GM23338 (cell line): ENCODE results near the gene ATF1. TPM values are rescaled to one million over a fixed set of nuclear protein-coding genes. Genes with fewer than 3 reads are reported as not detected.

Experiments
- ATAC-seq: fragments of 200-7000 bp; cut with Tn5 transposase; 3 replicates; pipeline ENCODE4 v1.9.1; 2020
- DNase-seq: peaks from one replicate; pipeline ENCODE4 v3.0.0-alpha.2; 2015; ENCODE audit warnings: low spot score
- H2AFZ ChIP-seq: fragments of 200-600 bp; sonication (generic); 2 replicates; pipeline ENCODE4 v1.8.0; 2016; ENCODE audit warnings: antibody characterized with exemption, mild to moderate bottlenecking, moderate library complexity
- H3F3A ChIP-seq: fragments of 200-600 bp; sonication (generic); replicated peaks from 2 replicates; pipeline ENCODE4 v1.8.0; 2017; ENCODE audit warnings: antibody characterized with exemption, mixed run types, low read depth
- H3K27ac ChIP-seq: fragments of 200-600 bp; sonication (generic); 2 replicates; pipeline ENCODE4 v1.6.1; 2016; ENCODE audit warnings: low read depth
- H3K27me3 ChIP-seq: fragments of 200-600 bp; sonication (generic); 2 replicates; pipeline ENCODE4 v1.8.0; 2016; ENCODE audit warnings: mild to moderate bottlenecking, mixed run types, moderate library complexity; ENCODE audit not compliant: insufficient read depth
- H3K36me3 ChIP-seq: fragments of 200-600 bp; sonication (generic); 2 replicates; pipeline ENCODE4 v1.8.0; 2016; ENCODE audit warnings: mild to moderate bottlenecking; ENCODE audit not compliant: insufficient read depth
- H3K4me1 ChIP-seq: fragments of 200-600 bp; sonication (generic); 2 replicates; pipeline ENCODE4 v1.8.0; 2016; ENCODE audit warnings: mild to moderate bottlenecking, moderate library complexity; ENCODE audit not compliant: insufficient read depth
- H3K4me2 ChIP-seq: fragments of 200-600 bp; sonication (generic); 2 replicates; pipeline ENCODE4 v1.7.1; 2017; ENCODE audit warnings: mixed run types
- H3K4me3 ChIP-seq: fragments of 200-600 bp; sonication (generic); 2 replicates; pipeline ENCODE4 v1.6.1; 2016; ENCODE audit warnings: mixed run types
- H3K79me2 ChIP-seq: fragments of 200-600 bp; sonication (generic); replicated peaks from 2 replicates; pipeline ENCODE4 v1.8.0; 2017; ENCODE audit warnings: mild to moderate bottlenecking; ENCODE audit not compliant: insufficient read depth
- H3K9me2 ChIP-seq: fragments of 200-600 bp; sonication (generic); 2 replicates; pipeline ENCODE4 v1.8.0; 2017; ENCODE audit not compliant: insufficient read depth
- H4K20me1 ChIP-seq: fragments of 200-600 bp; sonication (generic); replicated peaks from 2 replicates; pipeline ENCODE4 v1.8.0; 2017; ENCODE audit warnings: mild to moderate bottlenecking; ENCODE audit not compliant: insufficient read depth
- H3K27ac Mint-ChIP-seq: 2 replicates; pipeline ENCODE4 v1.8.0; 2020; ENCODE audit warnings: inconsistent platforms, mild to moderate bottlenecking, moderate library complexity, mixed read lengths
- H3K27me3 Mint-ChIP-seq: 3 replicates; pipeline ENCODE4 v1.8.0; 2022; ENCODE audit warnings: low read depth, mild to moderate bottlenecking, moderate library complexity, mixed read lengths, inconsistent platforms; ENCODE audit not compliant: insufficient read depth, poor library complexity
- H3K36me3 Mint-ChIP-seq: 3 replicates; pipeline ENCODE4 v1.8.0; 2021; ENCODE audit warnings: low read depth, mild to moderate bottlenecking, inconsistent platforms, moderate library complexity, mixed read lengths
- H3K4me1 Mint-ChIP-seq: 3 replicates; pipeline ENCODE4 v1.8.0; 2020; ENCODE audit warnings: mild to moderate bottlenecking, inconsistent platforms, mixed read lengths
- H3K4me3 Mint-ChIP-seq: 3 replicates; pipeline ENCODE4 v1.8.0; 2021; ENCODE audit warnings: moderate library complexity, mild to moderate bottlenecking, inconsistent platforms, mixed read lengths
- H3K9me3 Mint-ChIP-seq: 3 replicates; pipeline ENCODE4 v1.8.0; 2020; ENCODE audit warnings: moderate library complexity, mild to moderate bottlenecking, inconsistent platforms, mixed read lengths
- CTCF ChIP-seq, 2 experiments: fragments of 200-600 bp in 1 of 2; sonication (generic) in 1 of 2; conservative IDR thresholded peaks; 2 replicates each; pipeline versions ENCODE4 v1.5.1 to v1.6.1; 2016 to 2017; ENCODE audit warnings: antibody characterized with exemption in 2 of 2, low read depth in 2 of 2, mild to moderate bottlenecking in 2 of 2, moderate library complexity in 1 of 2
- ETS1 ChIP-seq: IDR thresholded peaks from 2 replicates; pipeline ENCODE4 v1.6.1; 2016; ENCODE audit warnings: antibody characterized with exemption
- EZH2 ChIP-seq: fragments of 200-600 bp; sonication (generic); IDR thresholded peaks from one replicate; pipeline ENCODE4 v1.8.0; 2017; ENCODE audit warnings: antibody characterized with exemption, mild to moderate bottlenecking, low read depth; ENCODE audit not compliant: unreplicated experiment
- EZH2phosphoT487 ChIP-seq: fragments of 200-600 bp; sonication (generic); IDR thresholded peaks from one replicate; pipeline ENCODE4 v1.8.1; 2018; ENCODE audit warnings: antibody characterized with exemption; ENCODE audit not compliant: unreplicated experiment
- NANOG ChIP-seq: IDR thresholded peaks from 2 replicates; pipeline ENCODE4 v1.6.1; 2016; ENCODE audit warnings: antibody characterized with exemption, borderline replicate concordance
- POLR2AphosphoS5 ChIP-seq: IDR thresholded peaks from 2 replicates; pipeline ENCODE4 v1.6.1; 2016; ENCODE audit warnings: antibody characterized with exemption, low read depth
- REST ChIP-seq: IDR thresholded peaks from one replicate; pipeline ENCODE4 v1.6.1; 2018; ENCODE audit warnings: antibody characterized with exemption; ENCODE audit not compliant: unreplicated experiment
- STAT1 ChIP-seq: IDR thresholded peaks from one replicate; pipeline ENCODE4 v1.6.1; 2016; ENCODE audit warnings: antibody characterized with exemption; ENCODE audit not compliant: unreplicated experiment
- ZNF114 ChIP-seq: fragments of 250-450 bp; sonication (Bioruptor Pico); IDR thresholded peaks from 2 replicates; pipeline ENCODE4 v1.5.0; 2020; ENCODE audit warnings: mild to moderate bottlenecking, moderate library complexity
- ZNF462 ChIP-seq: fragments of 250-450 bp; sonication (Bioruptor Pico); IDR thresholded peaks from 2 replicates; pipeline ENCODE4 v1.5.0; 2020; ENCODE audit warnings: mild to moderate bottlenecking, moderate library complexity
- polyA plus RNA-seq: library from polyadenylated mRNA; unstranded; fragments of >200 nt; fragmentation: Nextera tagmentation; extraction: Ambion mirVana; gene quantifications from 2 replicates; pipeline ENCODE4 v1.2.1, GENCODE V29; 2016
- total RNA-seq: library from RNA; depleted of rRNA; stranded (reverse); fragments of >200 nt; shearing (Covaris generic); gene quantifications from 2 replicates; pipeline ENCODE4 v1.2.3, GENCODE V29; 2014

The ATF1 gene
- total and polyA plus RNA-seq, 2 experiments from 2014 or later: 17.5 to 22.7 TPM

GRCh38 chr12:50780013-50780412 lies 16.1 kb downstream of the ATF1 start (continued):
- TF ChIP-seq POLR2AphosphoS5 (no peak), STAT1 (no peak), ETS1 (no peak), NANOG (no peak), EZH2 (no peak)

GRCh38 chr12:50784501-50784900 lies 20.6 kb downstream of the ATF1 start:
- peaks cover 42% of the 10 kb centered on the region for H3K79me2 ChIP-seq
- no peak overlapping the region for H2AFZ ChIP-seq
- H3K4me1 ChIP-seq: 0 out of 2 replicates have a peak, but pooled peaks cover 3% of the 10 kb centered on the region
- peaks cover 39% of the 10 kb centered on the region for H3K36me3 Mint-ChIP-seq
- TF ChIP-seq CTCF (conservative IDR thresholded peaks at IDR 0.05; ENCODE audit: low read depth in 2 of 2): no peak
- no peak for TF ChIP-seq ZNF462 (CRISPR knock-in tag)
- TF ChIP-seq REST: no peak
- no peak for TF ChIP-seq ZNF114 (CRISPR knock-in tag)
- TF ChIP-seq EZH2phosphoT487: no peak
- no peaks in the 10 kb centered on the region for H3F3A ChIP-seq
- no peaks in the 10 kb centered on the region for H3K27me3 ChIP-seq
- no peaks in the 10 kb centered on the region for H3K36me3 ChIP-seq
- H3K4me3 ChIP-seq: no peak overlapping the region
- no peak overlapping the region for H3K4me2 ChIP-seq
- no peak for ATAC-seq
- no peak for DNase-seq
- H3K4me3 Mint-ChIP-seq: no peak overlapping the region
- H3K27me3 Mint-ChIP-seq: peaks cover 2% of the 10 kb centered on the region
- H4K20me1 ChIP-seq: peaks cover 2% of the 10 kb centered on the region; the same call in 1 of the 2 replicates
- H3K27ac ChIP-seq: no peak overlapping the region
- peaks cover 11% of the 10 kb centered on the region; the same call in 2 of the 3 replicates for H3K9me3 Mint-ChIP-seq
- H3K4me1 Mint-ChIP-seq: no peaks in the 10 kb centered on the region
- H3K27ac Mint-ChIP-seq: no peak overlapping the region
- no peaks in the 10 kb centered on the region for H3K9me2 ChIP-seq
